DND-41 (cell line): Measurements from ENCODE around the gene PAPOLB.

Source experiments
- ATAC-seq: fragments of 200-7000 bp; cut with Tn5 transposase; 3 replicates; pipeline ENCODE4 v1.9.1; 2021; ENCODE audit warnings: low read depth; ENCODE audit not compliant: insufficient read depth
- DNase-seq: peaks from one replicate; pipeline ENCODE4 v3.0.0-alpha.2; 2020
- H2AFZ ChIP-seq: 2 replicates; pipeline ENCODE4 v1.6.0; 2012; ENCODE audit warnings: low read depth, low read length
- H3K27ac ChIP-seq: 2 replicates; pipeline ENCODE4 v1.5.1; 2012; ENCODE audit warnings: low read length, inconsistent platforms
- H3K27me3 ChIP-seq: fragments of 200-600 bp; sonication (generic); 2 replicates; pipeline ENCODE4 v1.6.0; 2012; ENCODE audit warnings: low read length, mild to moderate bottlenecking, inconsistent platforms; ENCODE audit not compliant: insufficient read depth, poor library complexity
- H3K36me3 ChIP-seq: 2 replicates; pipeline ENCODE4 v1.5.1; 2012; ENCODE audit warnings: low read length, inconsistent platforms; ENCODE audit not compliant: insufficient read depth
- H3K4me1 ChIP-seq: 2 replicates; pipeline ENCODE4 v1.5.1; 2012; ENCODE audit warnings: mild to moderate bottlenecking, low read length; ENCODE audit not compliant: insufficient read depth
- H3K4me2 ChIP-seq: 2 replicates; pipeline ENCODE4 v1.6.0; 2012; ENCODE audit warnings: mild to moderate bottlenecking, moderate library complexity, low read length, inconsistent platforms; ENCODE audit not compliant: insufficient read depth
- H3K4me3 ChIP-seq, 2 experiments: fragments of 200-600 bp in 1 of 2; shearing (Covaris generic) in 1 of 2; 2 replicates each; pipeline ENCODE4 v1.5.1; 2012 to 2016; ENCODE audit warnings: inconsistent platforms in 2 of 2, low read length in 2 of 2, mild to moderate bottlenecking in 2 of 2, low read depth in 1 of 2, moderate library complexity in 1 of 2
- H3K79me2 ChIP-seq: 2 replicates; pipeline ENCODE4 v1.6.0; 2012; ENCODE audit warnings: low read length, inconsistent platforms; ENCODE audit not compliant: insufficient read depth
- H3K9ac ChIP-seq: 2 replicates; pipeline ENCODE4 v1.6.0; 2012; ENCODE audit warnings: low read depth, mild to moderate bottlenecking, inconsistent platforms, low read length, moderate library complexity
- H3K9me3 ChIP-seq: 2 replicates; pipeline ENCODE4 v1.5.1; 2012; ENCODE audit warnings: low read length, moderate library complexity, mild to moderate bottlenecking, inconsistent platforms; ENCODE audit not compliant: insufficient read depth, severe bottlenecking
- H4K20me1 ChIP-seq: 2 replicates; pipeline ENCODE4 v1.6.0; 2012; ENCODE audit warnings: low read length; ENCODE audit not compliant: insufficient read depth
- EZH2 ChIP-seq: IDR thresholded peaks from 3 replicates; pipeline ENCODE4 v1.6.1; 2012; ENCODE audit warnings: borderline replicate concordance, low read depth, mild to moderate bottlenecking, moderate library complexity, low read length, inconsistent platforms; ENCODE audit not compliant: severe bottlenecking
- TF ChIP-seq, protein P1 (sequence below): IDR thresholded peaks from 2 replicates; pipeline ENCODE4 v1.5.1; 2012; ENCODE audit warnings: borderline replicate concordance, low read length, moderate library complexity, mild to moderate bottlenecking; ENCODE audit not compliant: poor library complexity, severe bottlenecking; ENCODE audit errors: extremely low read depth

The PAPOLB gene

DNA sequence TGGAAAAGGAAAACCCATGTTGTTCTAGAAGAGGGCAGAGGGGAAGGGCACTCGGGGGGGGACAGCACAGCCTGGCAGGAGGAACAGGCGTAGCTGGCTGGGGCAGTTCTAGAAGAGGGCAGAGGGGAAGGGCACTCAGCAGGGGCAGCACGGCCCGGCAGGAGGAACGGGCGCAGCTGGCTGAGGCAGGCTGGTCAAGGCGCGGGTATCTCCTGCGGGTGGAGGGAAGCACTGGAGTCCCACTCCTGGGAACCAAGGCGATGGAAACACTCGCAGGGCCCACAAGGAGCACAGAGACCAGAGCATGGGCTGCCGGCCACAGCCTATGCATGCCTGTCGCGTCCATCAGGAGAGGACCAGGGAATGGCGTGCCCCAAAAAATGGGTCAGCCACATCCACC lies 36.7 kb downstream of the PAPOLB start:
- Histone ChIP-seq H3K9ac (no peak overlapping the region), H3K27ac (no peak overlapping the region)
- DNase-seq, result no peak

DNA sequence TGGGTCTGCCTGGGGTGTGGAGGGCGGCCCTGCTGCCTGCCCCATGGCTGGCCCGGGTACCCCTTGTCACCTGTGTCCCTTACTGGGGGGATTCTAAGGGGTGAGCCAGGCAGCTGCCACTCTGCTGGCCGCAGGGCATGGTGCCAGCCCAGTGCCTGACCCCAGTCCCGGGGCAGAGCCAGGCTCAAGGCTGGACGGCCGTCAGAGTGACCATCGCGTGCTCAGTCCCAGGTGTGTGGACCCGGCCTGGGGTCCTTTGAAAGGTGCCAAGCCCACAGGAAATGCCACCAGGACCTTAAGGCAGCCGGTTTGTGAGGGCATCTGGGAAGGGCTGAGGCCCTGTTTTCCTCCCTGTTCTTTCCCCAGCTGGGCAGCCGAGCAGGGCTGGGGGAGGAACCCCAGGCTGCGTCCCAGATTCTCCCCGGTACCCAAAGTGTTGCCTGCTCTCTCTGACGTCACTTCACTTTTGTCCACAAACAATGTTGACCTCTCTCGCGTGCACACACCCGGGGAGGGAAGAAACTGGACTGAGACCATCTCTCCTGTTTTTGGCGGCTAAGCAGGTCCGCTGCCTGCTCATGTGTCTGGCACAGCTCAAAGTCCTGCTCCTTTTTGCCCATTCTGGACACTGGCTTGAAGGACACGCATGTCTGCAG lies 37.6 kb downstream of the PAPOLB start:
- DNase-seq (no peak), ATAC-seq (no peak)
- no peaks in the 10 kb centered on the region for H3K27me3 ChIP-seq
- no peaks in the 10 kb centered on the region for H3K79me2 ChIP-seq
- no peaks in the 10 kb centered on the region for H3K9me3 ChIP-seq
- no peaks in the 10 kb centered on the region for H3K4me1 ChIP-seq
- H3K9ac ChIP-seq, result no peak overlapping the region
- no peak overlapping the region for H2AFZ ChIP-seq
- no peaks in the 10 kb centered on the region for H4K20me1 ChIP-seq
- no peak overlapping the region for H3K4me3 ChIP-seq
- no peak for TF ChIP-seq EZH2
- TF ChIP-seq, protein P1, sequence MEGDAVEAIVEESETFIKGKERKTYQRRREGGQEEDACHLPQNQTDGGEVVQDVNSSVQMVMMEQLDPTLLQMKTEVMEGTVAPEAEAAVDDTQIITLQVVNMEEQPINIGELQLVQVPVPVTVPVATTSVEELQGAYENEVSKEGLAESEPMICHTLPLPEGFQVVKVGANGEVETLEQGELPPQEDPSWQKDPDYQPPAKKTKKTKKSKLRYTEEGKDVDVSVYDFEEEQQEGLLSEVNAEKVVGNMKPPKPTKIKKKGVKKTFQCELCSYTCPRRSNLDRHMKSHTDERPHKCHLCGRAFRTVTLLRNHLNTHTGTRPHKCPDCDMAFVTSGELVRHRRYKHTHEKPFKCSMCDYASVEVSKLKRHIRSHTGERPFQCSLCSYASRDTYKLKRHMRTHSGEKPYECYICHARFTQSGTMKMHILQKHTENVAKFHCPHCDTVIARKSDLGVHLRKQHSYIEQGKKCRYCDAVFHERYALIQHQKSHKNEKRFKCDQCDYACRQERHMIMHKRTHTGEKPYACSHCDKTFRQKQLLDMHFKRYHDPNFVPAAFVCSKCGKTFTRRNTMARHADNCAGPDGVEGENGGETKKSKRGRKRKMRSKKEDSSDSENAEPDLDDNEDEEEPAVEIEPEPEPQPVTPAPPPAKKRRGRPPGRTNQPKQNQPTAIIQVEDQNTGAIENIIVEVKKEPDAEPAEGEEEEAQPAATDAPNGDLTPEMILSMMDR, result no peak
- H3K4me2 ChIP-seq, result no peak overlapping the region
- H3K27ac ChIP-seq, result no peak overlapping the region
- no peaks in the 10 kb centered on the region for H3K36me3 ChIP-seq

More for the DNA sequence above, 36.7 kb downstream of the PAPOLB start:
- TF ChIP-seq, protein P1, result no peak
- no peak for TF ChIP-seq EZH2
- no peaks in the 10 kb centered on the region for H3K36me3 ChIP-seq
- H3K79me2 ChIP-seq, result no peaks in the 10 kb centered on the region
- H4K20me1 ChIP-seq, result no peaks in the 10 kb centered on the region
- no peaks in the 10 kb centered on the region for H3K9me3 ChIP-seq
- H2AFZ ChIP-seq, result no peak overlapping the region
- no peaks in the 10 kb centered on the region for H3K4me1 ChIP-seq
- no peak overlapping the region for H3K4me2 ChIP-seq
- no peak overlapping the region for H3K4me3 ChIP-seq
- no peaks in the 10 kb centered on the region for H3K27me3 ChIP-seq
- no peak for ATAC-seq

DNA sequence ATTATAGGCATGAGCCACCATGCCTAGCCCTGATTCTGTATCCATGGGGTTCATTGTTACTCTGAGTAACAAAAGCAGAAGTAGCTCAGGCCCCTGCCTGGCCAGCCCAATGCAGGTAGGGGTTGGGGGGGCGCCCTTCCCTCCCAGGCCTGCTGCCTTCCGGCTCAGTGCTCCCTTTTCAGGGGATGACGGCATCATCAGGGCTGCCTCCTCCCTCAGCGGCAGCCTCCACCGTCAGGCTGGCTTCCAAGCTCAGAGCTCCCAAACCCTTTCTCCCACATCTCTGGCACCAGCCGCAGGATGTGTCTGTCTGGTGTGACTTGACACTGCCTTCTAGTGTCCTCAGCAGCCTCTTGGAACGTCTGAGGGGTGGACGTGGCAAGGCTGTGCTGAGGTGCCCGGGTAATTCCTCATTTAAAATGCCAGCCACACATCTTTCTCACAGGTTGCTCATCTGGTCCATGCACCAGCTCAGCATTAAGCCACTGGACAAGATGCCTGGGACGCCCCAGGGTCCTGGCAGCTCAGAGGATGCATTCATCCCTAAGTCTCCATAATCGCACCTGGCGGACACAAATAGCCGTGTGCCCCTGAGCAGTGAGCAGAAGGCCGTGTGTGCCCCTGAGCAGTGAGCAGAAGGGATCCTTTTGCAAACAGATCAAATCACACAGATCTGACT lies 38.2 kb downstream of the PAPOLB start:
- H4K20me1 ChIP-seq, result no peaks in the 10 kb centered on the region
- H3K79me2 ChIP-seq, result no peaks in the 10 kb centered on the region
- H3K9me3 ChIP-seq, result no peaks in the 10 kb centered on the region
- no peak overlapping the region for H3K27ac ChIP-seq
- DNase-seq, result no peak
- H3K4me3 ChIP-seq, result no peak overlapping the region
- H3K36me3 ChIP-seq, result no peaks in the 10 kb centered on the region
- H3K4me2 ChIP-seq, result no peak overlapping the region
- TF ChIP-seq EZH2, result no peak
- TF ChIP-seq, protein P1, result no peak
- H2AFZ ChIP-seq, result no peak overlapping the region
- no peak for ATAC-seq
- no peaks in the 10 kb centered on the region for H3K27me3 ChIP-seq
- no peak overlapping the region for H3K9ac ChIP-seq
- no peaks in the 10 kb centered on the region for H3K4me1 ChIP-seq
